ENCODE results near the gene COG3.
"Not testable (repeated sequence)": the region's sequence is repeated elsewhere in the genome, so short reads cannot be mapped to it uniquely, and the experiment has no call there.

COG3 gene

GRCh38 chr13:45464687-45465453 lies at the start of gene COG3:
TSS of gene COG3 (plus strand) at chr13:45464939. CDS start at chr13:45465037, 98 bp downstream.
- DNase-seq: peak; percentile 95

- no peak for DNase-seq
These were observed 49.6 kb upstream of the COG3 start for GRCh38 chr13:45415112-45415511.

GRCh38 chr13:45416516-45417128 lies 48.1 kb upstream of the COG3 start:
- no peak for DNase-seq

DNA sequence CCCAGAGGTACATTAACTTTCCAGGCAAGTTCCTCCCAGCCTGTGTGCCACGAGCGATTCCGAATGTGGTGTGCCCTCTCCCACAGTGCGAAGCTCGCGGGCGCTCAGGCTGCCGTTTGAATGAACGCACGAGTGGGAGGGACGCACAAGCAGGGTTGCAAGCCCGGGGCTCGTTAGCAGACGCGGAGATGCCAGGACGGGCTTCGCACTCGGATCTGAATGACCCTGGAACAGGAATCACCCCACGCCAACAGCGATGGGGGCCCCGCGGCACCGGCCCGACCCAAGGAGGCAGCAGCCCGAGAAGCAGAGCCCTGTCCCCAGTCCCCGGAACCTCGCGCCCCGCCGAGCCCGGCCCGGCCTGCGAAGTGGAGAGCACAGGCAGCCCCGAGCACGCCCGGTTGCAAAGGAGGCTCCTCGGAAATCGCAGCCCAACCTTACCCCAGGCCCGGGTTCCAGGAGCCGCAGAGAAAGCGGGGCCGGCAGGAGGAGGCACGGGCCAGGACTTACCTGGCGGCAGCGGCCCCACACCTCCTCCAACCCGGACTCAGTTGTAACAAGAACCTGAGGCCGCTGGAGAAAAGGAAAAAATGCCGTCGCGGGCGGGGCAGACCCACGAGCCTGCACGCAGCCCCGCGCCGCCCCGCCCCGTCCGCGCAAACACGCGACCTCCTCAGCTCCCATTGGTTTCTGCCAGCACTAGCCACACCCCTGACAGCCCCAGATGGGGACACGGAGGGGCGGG lies 46.8 kb upstream of the COG3 start, which contains the start of gene SLC25A30:
TSS of gene SLC25A30 (minus strand) at position 584 of the 745 bp plus-strand sequence. CDS start 6,948 bp downstream, outside the sequence.
- DNase-seq: peak; percentile 87

- not testable (repeated sequence) for DNase-seq
These were observed 45.4 kb upstream of the COG3 start for GRCh38 chr13:45419389-45419788.

- DNase-seq: no peak
These were observed 44.8 kb upstream of the COG3 start for GRCh38 chr13:45419945-45420344.

DNA sequence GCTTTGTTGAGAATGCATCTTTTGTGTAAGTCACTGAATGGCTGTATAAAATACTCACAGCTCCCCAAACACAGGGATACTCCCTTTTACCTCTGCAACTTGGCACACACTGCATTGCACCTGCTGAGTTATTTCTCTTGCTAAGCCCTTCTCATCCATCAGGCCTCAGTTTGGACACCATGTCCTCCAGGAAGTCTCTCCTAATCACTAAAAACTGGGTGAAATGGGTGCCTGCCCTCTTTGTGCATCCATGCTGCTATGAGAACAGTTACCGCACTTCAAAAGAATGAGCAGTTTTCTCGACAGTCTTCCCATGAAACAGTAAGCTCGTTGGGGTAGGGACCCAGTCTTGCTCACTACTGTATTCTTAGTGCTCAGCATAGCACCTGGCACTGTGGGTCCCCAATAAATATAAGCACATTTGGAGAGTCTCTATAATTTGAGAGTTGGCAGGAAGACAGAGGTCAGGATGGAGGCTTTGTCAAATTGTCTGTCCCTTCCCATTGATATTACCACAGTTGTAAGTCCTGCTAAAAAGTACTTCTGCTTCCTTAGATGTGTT lies 41.9 kb upstream of the COG3 start:
- DNase-seq: no peak

- not testable (repeated sequence) for DNase-seq
These were observed 38.5 kb upstream of the COG3 start for GRCh38 chr13:45426056-45426841.

- DNase-seq: no peak
These were observed 31.9 kb upstream of the COG3 start for GRCh38 chr13:45432737-45433380.

- DNase-seq: no peak
These were observed 31.4 kb upstream of the COG3 start for GRCh38 chr13:45433381-45433790.

GRCh38 chr13:45434556-45435371 lies 30.0 kb upstream of the COG3 start:
- DNase-seq: no peak

- DNase-seq: no peak
These were observed 28.4 kb upstream of the COG3 start for GRCh38 chr13:45436332-45436731.

- DNase-seq: no peak
These were observed 27.8 kb upstream of the COG3 start for GRCh38 chr13:45436953-45437352.

DNA sequence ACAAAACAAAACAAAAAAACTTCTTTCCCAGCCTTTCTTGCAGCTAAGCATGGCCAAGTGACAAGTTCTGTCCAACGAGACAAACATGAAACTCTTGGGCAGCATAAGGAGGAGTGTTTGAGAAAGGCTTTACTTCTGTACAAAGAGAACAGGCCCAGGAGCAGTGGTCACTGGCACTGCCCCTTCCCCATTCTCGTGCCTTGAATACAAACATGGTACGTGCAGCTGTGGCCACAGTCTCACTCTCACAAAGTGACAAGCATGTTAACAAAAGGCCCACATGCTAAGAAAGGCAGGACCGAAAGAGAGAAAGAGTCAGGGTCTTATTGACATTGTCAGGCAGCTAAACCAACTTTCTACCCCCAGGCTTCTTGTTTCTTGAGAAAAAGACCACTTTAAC lies 26.8 kb upstream of the COG3 start:
- no peak for DNase-seq

DNA sequence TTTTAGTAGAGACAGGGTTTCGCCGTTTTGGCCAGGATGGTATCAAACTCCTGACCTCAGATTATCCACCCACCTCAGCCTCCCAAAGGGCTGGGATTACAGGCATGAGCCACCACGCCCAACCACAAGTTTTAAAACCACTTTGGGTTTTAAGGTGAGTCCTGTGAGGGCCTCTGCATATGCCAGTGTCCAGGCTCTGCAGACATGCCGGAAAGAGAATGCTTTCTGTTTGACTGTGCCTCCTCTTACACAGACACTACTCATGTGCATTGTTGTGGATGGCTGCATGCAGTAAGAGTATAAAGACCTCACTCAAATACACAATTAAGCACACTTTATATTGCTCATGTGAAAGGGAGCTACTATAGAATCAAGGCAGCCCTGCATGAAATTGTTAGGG lies 25.7 kb upstream of the COG3 start:
- no peak for DNase-seq

- DNase-seq: no peak
These were observed 24.8 kb upstream of the COG3 start for GRCh38 chr13:45439781-45440462.

DNA sequence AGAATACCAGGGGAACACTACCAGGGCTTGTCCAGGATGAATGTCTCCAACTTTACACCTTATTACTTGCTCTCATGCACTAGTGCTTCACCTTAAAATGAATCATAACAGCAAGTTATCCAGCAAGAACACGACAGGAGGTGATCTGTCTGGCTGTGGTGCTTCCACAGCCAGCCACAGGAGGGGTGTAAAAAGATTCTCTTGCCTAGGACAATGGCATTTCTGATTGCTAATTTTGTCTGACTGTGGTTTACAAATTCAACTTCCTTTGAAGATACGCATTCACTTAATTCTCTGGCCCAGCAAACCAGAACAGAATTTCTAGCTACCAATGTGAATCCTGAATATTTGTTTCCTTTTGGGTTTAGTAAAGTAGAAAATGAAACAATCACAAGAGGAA lies 23.1 kb upstream of the COG3 start:
- no peak for DNase-seq

DNA sequence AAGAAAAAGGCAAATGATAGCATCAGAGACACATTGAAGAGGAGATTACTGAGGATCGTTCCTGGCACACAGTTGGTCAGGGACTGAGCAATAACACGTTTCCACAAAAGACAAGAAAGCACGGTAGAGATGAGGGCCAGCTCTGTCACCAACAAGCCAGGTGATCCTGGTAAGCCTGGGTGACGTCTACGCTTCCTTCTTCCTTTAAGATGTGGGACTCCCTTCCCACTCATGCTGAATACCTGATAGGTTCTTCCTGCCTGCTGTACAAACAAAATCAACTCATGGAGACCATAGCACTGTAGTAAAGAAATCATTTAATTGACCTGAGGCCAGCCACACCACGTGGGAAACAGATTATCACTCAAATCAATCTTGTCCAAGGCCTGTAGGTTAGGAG lies 19.7 kb upstream of the COG3 start:
- no peak for DNase-seq

DNA sequence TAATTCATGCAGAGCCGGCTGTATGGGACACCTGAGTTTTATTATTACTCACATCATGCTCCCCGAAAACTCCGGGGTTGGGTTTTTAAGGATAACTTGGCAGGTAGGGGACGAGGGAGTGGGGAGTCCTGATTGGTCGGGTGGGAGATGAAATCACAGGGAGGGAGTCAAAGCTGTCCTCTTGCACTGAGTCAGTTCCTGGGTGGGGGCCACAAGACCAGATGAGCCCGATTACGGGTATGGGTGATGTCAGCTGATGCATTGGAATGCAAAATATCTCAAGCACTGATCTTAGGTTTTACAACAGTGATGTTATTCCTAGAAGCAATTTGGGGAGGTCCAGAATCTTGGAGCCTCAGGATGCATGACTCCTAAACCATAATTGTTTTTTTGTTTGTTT lies 18.6 kb upstream of the COG3 start:
- no peak for DNase-seq

DNA sequence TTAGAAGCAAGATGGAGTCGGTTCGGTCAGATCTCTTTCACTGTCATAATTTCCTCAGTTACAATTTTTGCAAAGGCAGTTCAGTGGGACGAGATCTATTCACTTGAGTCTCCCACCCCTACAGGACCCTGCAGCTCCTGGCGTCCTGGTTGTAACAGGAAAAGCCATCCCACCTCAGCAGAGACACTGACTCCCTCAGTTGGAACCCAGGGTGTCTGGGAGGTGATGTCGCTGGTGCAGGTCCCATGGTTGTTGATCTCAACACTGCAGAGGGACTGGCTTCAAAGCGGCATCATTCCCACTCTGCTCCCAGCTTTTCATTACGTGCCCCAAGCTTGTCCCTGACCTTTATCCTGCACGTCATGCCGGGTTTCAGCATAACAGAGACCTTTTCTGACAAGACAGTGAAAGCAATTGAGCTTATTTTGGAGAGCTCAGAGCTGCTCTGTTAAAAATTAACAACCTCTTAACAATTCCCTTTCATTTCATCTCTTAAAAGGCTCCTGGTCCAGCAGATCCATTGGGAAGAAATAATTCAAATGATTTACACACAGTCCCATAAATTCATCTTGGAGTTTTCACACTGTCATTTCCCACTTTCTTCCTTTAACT lies 17.6 kb upstream of the COG3 start:
- DNase-seq: no peak
